Liver (tissue), 9 donors: Measurements from ENCODE around the gene GRAP2. TPM values are rescaled to one million over a fixed set of nuclear protein-coding genes. Genes with fewer than 3 reads are reported as not detected.

Source experiments
- DNase-seq: peaks from one replicate; pipeline ENCODE4 v3.0.0-alpha.2; 2017; ENCODE audit warnings: low spot score
- H3K27ac ChIP-seq, 2 donors: one replicate each; pipeline ENCODE4 v1.7.0; 2013; ENCODE audit warnings: inconsistent platforms in 2 of 2, low read length in 2 of 2, control low read depth in 1 of 2, low read depth in 1 of 2, mild to moderate bottlenecking in 1 of 2
- H3K27me3 ChIP-seq, 4 donors: one replicate each; pipeline versions ENCODE4 v1.6.1 to v1.7.0; 2013; ENCODE audit warnings: low read length in 3 of 4, inconsistent platforms in 1 of 4, mild to moderate bottlenecking in 1 of 4, moderate library complexity in 1 of 4; ENCODE audit not compliant: control insufficient read depth in 4 of 4, insufficient read depth in 4 of 4
- H3K36me3 ChIP-seq, 4 donors: one replicate each; pipeline versions ENCODE4 v1.6.1 to v1.7.0; 2013; ENCODE audit warnings: low read length in 3 of 4, mild to moderate bottlenecking in 3 of 4, low read depth in 1 of 4, moderate library complexity in 1 of 4; ENCODE audit not compliant: control insufficient read depth in 4 of 4, insufficient read depth in 3 of 4
- H3K4me1 ChIP-seq, 4 donors: one replicate each; pipeline versions ENCODE4 v1.6.1 to v1.7.0; 2013; ENCODE audit warnings: low read length in 3 of 4, mild to moderate bottlenecking in 3 of 4, moderate library complexity in 1 of 4; ENCODE audit not compliant: control insufficient read depth in 4 of 4, insufficient read depth in 4 of 4
- H3K4me3 ChIP-seq, 3 donors: one replicate each; pipeline versions ENCODE4 v1.6.1 to v1.7.0; 2013; ENCODE audit warnings: low read length in 3 of 3, control low read depth in 1 of 3, low read depth in 1 of 3, mild to moderate bottlenecking in 1 of 3
- H3K9ac ChIP-seq, 2 donors: one replicate each; pipeline ENCODE4 v1.7.0; 2013; ENCODE audit warnings: low read length in 2 of 2, mild to moderate bottlenecking in 2 of 2, moderate library complexity in 2 of 2, control low read depth in 1 of 2, low read depth in 1 of 2
- H3K9me3 ChIP-seq, 4 donors: one replicate each; pipeline versions ENCODE4 v1.6.1 to v1.7.0; 2013; ENCODE audit warnings: low read length in 3 of 4; ENCODE audit not compliant: control insufficient read depth in 4 of 4
- ATF3 ChIP-seq: IDR thresholded peaks from 2 replicates; pipeline ENCODE4 v1.6.1; 2016; ENCODE audit warnings: antibody characterized with exemption
- CTCF ChIP-seq: fragments of 150-350 bp; IDR thresholded peaks from 2 replicates; pipeline ENCODE4 v1.5.1; 2017; ENCODE audit warnings: improper control_type of control experiment, low read depth, low read length; ENCODE audit not compliant: missing input control
- EGR1 ChIP-seq, 2 donors: IDR thresholded peaks; 2 replicates each; pipeline ENCODE4 v1.6.1; 2016 to 2018; ENCODE audit warnings: antibody characterized with exemption in 2 of 2, low read depth in 2 of 2
- FOXA1 ChIP-seq: IDR thresholded peaks from 2 replicates; pipeline ENCODE4 v1.6.1; 2016; ENCODE audit warnings: antibody characterized with exemption
- FOXA2 ChIP-seq: IDR thresholded peaks from 2 replicates; pipeline ENCODE4 v1.6.1; 2016; ENCODE audit warnings: antibody characterized with exemption
- GABPA ChIP-seq, 2 donors: IDR thresholded peaks in 1 of 2; conservative IDR thresholded peaks in 1 of 2; 2 replicates each; pipeline ENCODE4 v1.6.1; 2016; ENCODE audit warnings: antibody characterized with exemption in 2 of 2, mild to moderate bottlenecking in 1 of 2, moderate library complexity in 1 of 2
- HNF4A ChIP-seq, 2 donors: conservative IDR thresholded peaks; 2 replicates each; pipeline ENCODE4 v1.6.1; 2016; ENCODE audit warnings: antibody characterized with exemption in 2 of 2, mild to moderate bottlenecking in 2 of 2
- HNF4G ChIP-seq: IDR thresholded peaks from 2 replicates; pipeline ENCODE4 v1.6.1; 2016; ENCODE audit warnings: antibody characterized with exemption
- JUND ChIP-seq, 2 donors: IDR thresholded peaks; 2 replicates each; pipeline ENCODE4 v1.6.1; 2016; ENCODE audit warnings: antibody characterized with exemption in 2 of 2
- MAX ChIP-seq: IDR thresholded peaks from 2 replicates; pipeline ENCODE4 v1.6.1; 2016; ENCODE audit warnings: antibody characterized with exemption
- NR2F2 ChIP-seq: IDR thresholded peaks from 2 replicates; pipeline ENCODE4 v1.6.1; 2016; ENCODE audit warnings: antibody characterized with exemption
- RAD21 ChIP-seq, 2 donors: IDR thresholded peaks; 2 replicates each; pipeline ENCODE4 v1.6.1; 2016; ENCODE audit warnings: antibody characterized with exemption in 2 of 2, mild to moderate bottlenecking in 2 of 2
- REST ChIP-seq: IDR thresholded peaks from 2 replicates; pipeline ENCODE4 v1.6.1; 2016; ENCODE audit warnings: antibody characterized with exemption, mild to moderate bottlenecking
- RXRA ChIP-seq, 2 donors: IDR thresholded peaks; 2 replicates each; pipeline ENCODE4 v1.6.1; 2017 to 2018; ENCODE audit warnings: antibody characterized with exemption in 2 of 2, mild to moderate bottlenecking in 1 of 2
- SP1 ChIP-seq: IDR thresholded peaks from 2 replicates; pipeline ENCODE4 v1.6.1; 2018; ENCODE audit warnings: antibody characterized with exemption, mild to moderate bottlenecking
- TAF1 ChIP-seq: conservative IDR thresholded peaks from 2 replicates; pipeline ENCODE4 v1.6.1; 2016; ENCODE audit warnings: antibody characterized with exemption, mild to moderate bottlenecking
- YY1 ChIP-seq: IDR thresholded peaks from 2 replicates; pipeline ENCODE4 v1.6.1; 2016; ENCODE audit warnings: antibody characterized with exemption, mild to moderate bottlenecking
- ZBTB33 ChIP-seq: IDR thresholded peaks from 2 replicates; pipeline ENCODE4 v1.6.1; 2016; ENCODE audit warnings: antibody characterized with exemption
- WGBS: extraction: QIAGEN DNeasy Blood & Tissue Kit; methylation state at CpG from one replicate; pipeline ENCODE4 v1.1.7; 2013; 5-methylcytosine and 5-hydroxymethylcytosine counted together
- polyA plus RNA-seq, 2 donors: library from polyadenylated mRNA; stranded (reverse) in 1 of 2; unstranded in 1 of 2; fragments of 200-250 nt in 1 of 2; fragments of >200 nt in 1 of 2; fragmentation: Nextera tagmentation in 1 of 2; extraction: Ambion mirVana in 1 of 2; gene quantifications; one replicate each; pipeline versions ENCODE4 v1.2.1 to v1.2.3, GENCODE V29; 2013 to 2015
- total RNA-seq, 2 donors: library from RNA; depleted of rRNA; stranded (reverse); fragments of >200 nt; gene quantifications; one replicate each; pipeline ENCODE4 v1.2.3, GENCODE V29; 2014
- donor health status: healthy.
- donor health status: healthy.
- donor health status: healthy.
- donor health status: healthy.
- donor health status: healthy.

The GRAP2 gene
- total and polyA plus RNA-seq, 4 donors, result 0.22 to 38.2 (median 0.78) TPM

GRCh38 chr22:39931251-39931650 is 30.4 kb downstream of the GRAP2 start:
- H3K36me3 ChIP-seq, result no peaks in the 10 kb centered on the region
- TF ChIP-seq NR2F2, result no peak
- no peak for TF ChIP-seq GABPA (IDR thresholded peaks at IDR 0.05 in 1 of 2, conservative IDR thresholded peaks at IDR 0.05 in 1 of 2)
- TF ChIP-seq REST, result no peak
- no peak for TF ChIP-seq EGR1 (IDR thresholded peaks at IDR 0.05; ENCODE audit: low read depth in 2 of 2)
- no peak for TF ChIP-seq RXRA (IDR thresholded peaks at IDR 0.05)
- TF ChIP-seq CTCF, result no peak
- DNase-seq, result no peak
- H3K9ac ChIP-seq, result no peak overlapping the region
- H3K9me3 ChIP-seq, result no peaks in the 10 kb centered on the region
- H3K4me3 ChIP-seq, result no peak overlapping the region
- no peaks in the 10 kb centered on the region for H3K4me1 ChIP-seq
- no peak overlapping the region for H3K27ac ChIP-seq
- peaks cover 0 to 5% (median 0%) of the 10 kb centered on the region in 4 donors for H3K27me3 ChIP-seq
- 58% methylated on average over 2 of the region's 2 CpGs for WGBS

- Histone ChIP-seq H3K27ac (no peak overlapping the region), H3K9me3 (no peaks in the 10 kb centered on the region), H3K27me3 (peaks cover 0 to 5% (median 0%) of the 10 kb centered on the region in 4 donors), H3K4me3 (no peak overlapping the region), H3K9ac (no peak overlapping the region), H3K36me3 (no peaks in the 10 kb centered on the region), H3K4me1 (no peaks in the 10 kb centered on the region)
- TF ChIP-seq MAX, result no peak
- no peak for TF ChIP-seq RXRA (IDR thresholded peaks at IDR 0.05)
- no peak for TF ChIP-seq ATF3
- no peak for TF ChIP-seq FOXA1
- TF ChIP-seq REST, result no peak
- no peak for TF ChIP-seq HNF4G
- TF ChIP-seq SP1, result no peak
- TF ChIP-seq GABPA (IDR thresholded peaks at IDR 0.05 in 1 of 2, conservative IDR thresholded peaks at IDR 0.05 in 1 of 2), result no peak
- TF ChIP-seq TAF1, result no peak
- no peak for TF ChIP-seq YY1
- TF ChIP-seq CTCF, result no peak
- no peak for TF ChIP-seq HNF4A (conservative IDR thresholded peaks at IDR 0.05)
- TF ChIP-seq FOXA2, result no peak
- TF ChIP-seq ZBTB33, result no peak
- TF ChIP-seq NR2F2, result no peak
- TF ChIP-seq RAD21 (IDR thresholded peaks at IDR 0.05), result no peak
- TF ChIP-seq JUND (IDR thresholded peaks at IDR 0.05), result no peak
- TF ChIP-seq EGR1 (IDR thresholded peaks at IDR 0.05; ENCODE audit: low read depth in 2 of 2), result no peak
- 64% methylated on average over 2 of the region's 2 CpGs for WGBS
- no peak for DNase-seq
These were observed 31.3 kb downstream of the GRAP2 start for GRCh38 chr22:39932166-39932565.
